K562 (cell line): ENCODE data around the gene DHX58. TPM values are rescaled to one million over a fixed set of nuclear protein-coding genes. Genes with fewer than 3 reads are reported as not detected.

Experiments used
- ATAC-seq: fragments of 200-7000 bp; cut with Tn5 transposase; 3 replicates; pipeline ENCODE4 v1.9.1; 2020; ENCODE audit warnings: moderate library complexity
- BruUV-seq: library from RNA; stranded (reverse); fragments of 400-500 nt; replicated peaks from 2 replicates; lab custom pipeline; 2021; lab: Mats Ljungman, UMichigan
- CTCF ChIA-PET: fragments of 300-600 bp; formaldehyde crosslinking; extraction: SDS; loops from one replicate; lab custom pipeline; 2021; ENCODE audit warnings: low intra/inter-chr PET ratio; lab: Yijun Ruan, JAX
- POLR2A ChIA-PET: fragments of 300-600, 350-650 bp; sonication (Branson Sonifier 250); formaldehyde crosslinking; extraction: SDS; loops from one replicate; lab custom pipeline; 2021; ENCODE audit warnings: antibody characterized with exemption, inconsistent platforms; lab: Yijun Ruan, JAX
- DNase-seq, 4 experiments: peaks; one replicate each; pipeline versions ENCODE4 v3.0.0 to v3.0.0-alpha.2; 2011 to 2018; ENCODE audit warnings: low spot score in 3 of 4, mixed read lengths in 3 of 4; ENCODE audit errors: extremely low read depth in 1 of 4
- FAIRE-seq: peaks from 2 replicates; lab custom pipeline; 2011; peaks lifted over from hg19 to GRCh38; lab: Jason Lieb, UNC
- H2AFZ ChIP-seq: 2 replicates; pipeline ENCODE4 v1.6.0; 2011; ENCODE audit warnings: low read depth, low read length, control low read depth, inconsistent platforms
- H3K27ac ChIP-seq: fragments of 200-600 bp; 3 replicates; pipeline ENCODE4 v1.8.0; 2011; ENCODE audit warnings: low read depth, mild to moderate bottlenecking, control low read depth, inconsistent platforms, low read length, moderate library complexity, mixed read lengths; ENCODE audit errors: extremely low read depth
- H3K27me3 ChIP-seq, 2 experiments: fragments of 300-600 bp in 1 of 2; 2 replicates in 1 of 2; 3 replicates in 1 of 2; pipeline versions ENCODE4 v1.6.0 to v1.8.0; 2011; ENCODE audit warnings: inconsistent platforms in 2 of 2, low read length in 2 of 2, mild to moderate bottlenecking in 1 of 2, mixed read lengths in 1 of 2, moderate library complexity in 1 of 2; ENCODE audit not compliant: control insufficient read depth in 2 of 2, insufficient read depth in 2 of 2
- H3K36me3 ChIP-seq: fragments of 300-600 bp; 3 replicates; pipeline ENCODE4 v1.8.0; 2011; ENCODE audit warnings: mild to moderate bottlenecking, low read length, inconsistent platforms; ENCODE audit not compliant: control insufficient read depth, insufficient read depth
- H3K4me1 ChIP-seq, 2 experiments: fragments of 200-600 bp in 1 of 2; replicated peaks in 1 of 2; 2 replicates in 1 of 2; 3 replicates in 1 of 2; pipeline versions ENCODE4 v1.5.1 to v1.8.0; 2011; ENCODE audit warnings: inconsistent platforms in 2 of 2, low read length in 2 of 2, mild to moderate bottlenecking in 1 of 2, mixed read lengths in 1 of 2, moderate library complexity in 1 of 2; ENCODE audit not compliant: control insufficient read depth in 2 of 2, insufficient read depth in 2 of 2
- H3K4me2 ChIP-seq: 2 replicates; pipeline ENCODE4 v1.6.1; 2011; ENCODE audit warnings: low read length, control low read depth, inconsistent platforms, mixed read lengths; ENCODE audit not compliant: insufficient read depth
- H3K4me3 ChIP-seq: fragments of 200-600 bp; sonication (generic), shearing (Covaris generic); 2 replicates; pipeline ENCODE4 v1.5.1; 2016; ENCODE audit warnings: control low read depth, inconsistent platforms
- H3K79me2 ChIP-seq: fragments of 200-600 bp; 3 replicates; pipeline ENCODE4 v1.8.0; 2011; ENCODE audit warnings: low read length, inconsistent platforms; ENCODE audit not compliant: control insufficient read depth, insufficient read depth
- H3K9ac ChIP-seq, 2 experiments: 2 replicates each; pipeline versions ENCODE4 v1.6.0 to v1.6.1; 2011; ENCODE audit warnings: low read depth in 2 of 2, low read length in 2 of 2, control low read depth in 1 of 2, inconsistent platforms in 1 of 2, mild to moderate bottlenecking in 1 of 2, mixed read lengths in 1 of 2; ENCODE audit not compliant: insufficient read depth in 1 of 2
- H3K9me1 ChIP-seq: one replicate; pipeline ENCODE4 v1.6.0; 2011; ENCODE audit warnings: inconsistent platforms, mild to moderate bottlenecking, low read length, moderate library complexity; ENCODE audit not compliant: control insufficient read depth, insufficient read depth
- H3K9me3 ChIP-seq: replicated peaks from 2 replicates; pipeline ENCODE4 v1.5.1; 2011; ENCODE audit warnings: low read depth, low read length, inconsistent platforms; ENCODE audit not compliant: control insufficient read depth, insufficient read depth
- H4K20me1 ChIP-seq: replicated peaks from 2 replicates; pipeline ENCODE4 v1.6.1; 2011; ENCODE audit warnings: low read length, inconsistent platforms, mixed read lengths; ENCODE audit not compliant: control insufficient read depth, insufficient read depth
- E2F3 ChIP-seq: fragments of 250-450 bp; sonication (Bioruptor Pico); IDR thresholded peaks from 2 replicates; pipeline ENCODE4 v1.4.0; 2020; ENCODE audit warnings: mild to moderate bottlenecking
- IFI16 ChIP-seq: fragments of 250-450 bp; sonication (Bioruptor Pico); IDR thresholded peaks from 2 replicates; pipeline ENCODE4 v2.1.2; 2022; ENCODE audit warnings: mild to moderate bottlenecking, inconsistent platforms
- WGBS: fragments of 100-300 bp; shearing (Covaris generic); methylation state at CpG from one replicate; pipeline ENCODE4 v1.1.6; 2016; ENCODE audit warnings: low coverage, mixed read lengths; ENCODE audit not compliant: insufficient coverage; ENCODE audit errors: missing lambda C conversion rate; 5-methylcytosine and 5-hydroxymethylcytosine counted together
- in situ Hi-C: fragments of 300-500 bp; cut with MboI; formaldehyde crosslinking; loops from 4 replicates; pipeline ENCODE4 v1.15.0; 2018; ENCODE audit warnings: inconsistent platforms, mixed read lengths
- intact Hi-C: fragments of 100-400 bp; cut with micrococcal nuclease; formaldehyde crosslinking; loops from 2 replicates; pipeline ENCODE4 v1.14.2; 2022
- polyA plus RNA-seq, 8 experiments: library from polyadenylated mRNA; depleted of rRNA in 4 of 8; stranded (reverse) in 5 of 8; unstranded in 3 of 8; fragments of >200 nt; fragmentation: Nextera tagmentation in 2 of 8; fragmentation: Illumina TruSeq in 1 of 8; extraction: Ambion mirVana in 2 of 8; extraction: Trizol in 1 of 8; gene quantifications; 2 replicates each; pipeline versions ENCODE4 v1.2.1 to v1.2.3, GENCODE V29; 2011 to 2014; ENCODE audit warnings: inconsistent platforms in 1 of 8, missing spikeins in 1 of 8
- total RNA-seq, 7 experiments: library from RNA; depleted of rRNA in 6 of 7; stranded (reverse); fragments of >200 nt in 6 of 7; fragmentation: Illumina TruSeq in 2 of 7; extraction: Trizol in 2 of 7; gene quantifications; 2 replicates each; pipeline versions ENCODE4 v1.2.1 to v1.2.3, GENCODE V29; 2011 to 2021; ENCODE audit warnings: low replicate concordance in 1 of 7
- TF ChIP-seq, protein P1 (sequence below): fragments of 250-450 bp; sonication (Bioruptor Pico); IDR thresholded peaks from 2 replicates; pipeline ENCODE4 v1.5.0; 2020; ENCODE audit warnings: mild to moderate bottlenecking
- TF ChIP-seq, protein P2 (sequence below): fragments of 450-650 bp; IDR thresholded peaks from 2 replicates; pipeline ENCODE4 v1.6.1; 2014; ENCODE audit warnings: low read depth, mild to moderate bottlenecking, moderate library complexity, borderline replicate concordance

Gene DHX58
- total and polyA plus RNA-seq, 9 of the 15 experiments (the other 6 are each of a cell fraction or from before 2014, with no cell fraction given) = 0.15 to 3.0 (median 1.4) TPM

DNA sequence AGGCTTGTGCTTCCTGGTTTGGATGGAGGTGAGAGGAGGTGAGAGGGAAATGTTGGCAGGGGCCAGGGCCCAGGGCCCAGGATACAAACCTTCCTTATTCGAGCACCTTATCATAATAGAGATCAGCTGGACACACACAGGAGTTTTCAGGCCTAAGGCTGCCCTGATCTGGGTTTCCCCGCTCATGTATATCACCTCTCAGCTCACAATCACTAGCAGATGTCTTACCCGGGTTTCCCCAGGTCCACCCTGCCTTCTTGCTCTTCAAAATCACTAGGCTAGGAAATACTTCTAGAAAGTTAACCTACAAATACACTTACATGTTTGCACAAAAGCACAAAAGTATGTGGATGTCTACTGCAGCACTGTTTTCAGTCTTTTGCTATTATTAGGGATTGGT is 14.3 kb upstream of the DHX58 start:
- H4K20me1 ChIP-seq = 0 out of 2 replicates have a peak, but pooled peaks cover 2% of the 10 kb centered on the region
- in situ Hi-C loops (no loop called here), intact Hi-C loops (no loop called here)
- 73% methylated on average over 3 of the region's 3 CpGs for WGBS
- peaks cover 76% of the 10 kb centered on the region for H3K36me3 ChIP-seq
- POLR2A ChIA-PET = no interaction called here
- no peak for DNase-seq
- H3K27me3 ChIP-seq = no peaks in the 10 kb centered on the region
- H3K9me1 ChIP-seq = peaks cover 3% of the 10 kb centered on the region
- CTCF ChIA-PET = no interaction called here
- no peak for FAIRE-seq
- H2AFZ ChIP-seq = no peak overlapping the region
- H3K79me2 ChIP-seq = peaks cover 13% of the 10 kb centered on the region; the same call in 2 of the 3 replicates
- H3K4me2 ChIP-seq = no peak overlapping the region
- no peaks in the 10 kb centered on the region for H3K9me3 ChIP-seq
- BruUV-seq = no TSS peak
- ATAC-seq = no peak
- H3K27ac ChIP-seq = no peak overlapping the region
- H3K4me1 ChIP-seq = peaks cover 0 to 14% of the 10 kb centered on the region in 2 experiments; a peak in 2 of 5 replicates
- no peak overlapping the region for H3K4me3 ChIP-seq
- TF ChIP-seq, protein P1, sequence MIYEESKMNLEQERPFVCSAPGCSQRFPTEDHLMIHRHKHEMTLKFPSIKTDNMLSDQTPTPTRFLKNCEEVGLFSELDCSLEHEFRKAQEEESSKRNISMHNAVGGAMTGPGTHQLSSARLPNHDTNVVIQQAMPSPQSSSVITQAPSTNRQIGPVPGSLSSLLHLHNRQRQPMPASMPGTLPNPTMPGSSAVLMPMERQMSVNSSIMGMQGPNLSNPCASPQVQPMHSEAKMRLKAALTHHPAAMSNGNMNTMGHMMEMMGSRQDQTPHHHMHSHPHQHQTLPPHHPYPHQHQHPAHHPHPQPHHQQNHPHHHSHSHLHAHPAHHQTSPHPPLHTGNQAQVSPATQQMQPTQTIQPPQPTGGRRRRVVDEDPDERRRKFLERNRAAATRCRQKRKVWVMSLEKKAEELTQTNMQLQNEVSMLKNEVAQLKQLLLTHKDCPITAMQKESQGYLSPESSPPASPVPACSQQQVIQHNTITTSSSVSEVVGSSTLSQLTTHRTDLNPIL (CRISPR knock-in tag) = no peak
- TF ChIP-seq IFI16 (CRISPR knock-in tag) = no peak
- TF ChIP-seq E2F3 = no peak
- TF ChIP-seq, protein P2, sequence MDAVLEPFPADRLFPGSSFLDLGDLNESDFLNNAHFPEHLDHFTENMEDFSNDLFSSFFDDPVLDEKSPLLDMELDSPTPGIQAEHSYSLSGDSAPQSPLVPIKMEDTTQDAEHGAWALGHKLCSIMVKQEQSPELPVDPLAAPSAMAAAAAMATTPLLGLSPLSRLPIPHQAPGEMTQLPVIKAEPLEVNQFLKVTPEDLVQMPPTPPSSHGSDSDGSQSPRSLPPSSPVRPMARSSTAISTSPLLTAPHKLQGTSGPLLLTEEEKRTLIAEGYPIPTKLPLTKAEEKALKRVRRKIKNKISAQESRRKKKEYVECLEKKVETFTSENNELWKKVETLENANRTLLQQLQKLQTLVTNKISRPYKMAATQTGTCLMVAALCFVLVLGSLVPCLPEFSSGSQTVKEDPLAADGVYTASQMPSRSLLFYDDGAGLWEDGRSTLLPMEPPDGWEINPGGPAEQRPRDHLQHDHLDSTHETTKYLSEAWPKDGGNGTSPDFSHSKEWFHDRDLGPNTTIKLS = no peak
- TF ChIP-seq, all 486 proteins: peak for 0
- H3K9ac ChIP-seq = no peak overlapping the region
